ENCODE measurements around the gene FEM1C.

Gene FEM1C

GRCh38 chr5:115544436-115545350 lies at the start of gene FEM1C:
TSS of gene FEM1C (minus strand) at chr5:115544775. CDS start at chr5:115543493, 1,282 bp downstream.
- TF ChIP-seq, protein P1, sequence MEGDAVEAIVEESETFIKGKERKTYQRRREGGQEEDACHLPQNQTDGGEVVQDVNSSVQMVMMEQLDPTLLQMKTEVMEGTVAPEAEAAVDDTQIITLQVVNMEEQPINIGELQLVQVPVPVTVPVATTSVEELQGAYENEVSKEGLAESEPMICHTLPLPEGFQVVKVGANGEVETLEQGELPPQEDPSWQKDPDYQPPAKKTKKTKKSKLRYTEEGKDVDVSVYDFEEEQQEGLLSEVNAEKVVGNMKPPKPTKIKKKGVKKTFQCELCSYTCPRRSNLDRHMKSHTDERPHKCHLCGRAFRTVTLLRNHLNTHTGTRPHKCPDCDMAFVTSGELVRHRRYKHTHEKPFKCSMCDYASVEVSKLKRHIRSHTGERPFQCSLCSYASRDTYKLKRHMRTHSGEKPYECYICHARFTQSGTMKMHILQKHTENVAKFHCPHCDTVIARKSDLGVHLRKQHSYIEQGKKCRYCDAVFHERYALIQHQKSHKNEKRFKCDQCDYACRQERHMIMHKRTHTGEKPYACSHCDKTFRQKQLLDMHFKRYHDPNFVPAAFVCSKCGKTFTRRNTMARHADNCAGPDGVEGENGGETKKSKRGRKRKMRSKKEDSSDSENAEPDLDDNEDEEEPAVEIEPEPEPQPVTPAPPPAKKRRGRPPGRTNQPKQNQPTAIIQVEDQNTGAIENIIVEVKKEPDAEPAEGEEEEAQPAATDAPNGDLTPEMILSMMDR (IDR thresholded peaks at IDR 0.05; ENCODE audit: extremely low read depth, missing control alignments): no peak
- DNase-seq (ENCODE audit: low spot score): peak; percentile 97

DNA sequence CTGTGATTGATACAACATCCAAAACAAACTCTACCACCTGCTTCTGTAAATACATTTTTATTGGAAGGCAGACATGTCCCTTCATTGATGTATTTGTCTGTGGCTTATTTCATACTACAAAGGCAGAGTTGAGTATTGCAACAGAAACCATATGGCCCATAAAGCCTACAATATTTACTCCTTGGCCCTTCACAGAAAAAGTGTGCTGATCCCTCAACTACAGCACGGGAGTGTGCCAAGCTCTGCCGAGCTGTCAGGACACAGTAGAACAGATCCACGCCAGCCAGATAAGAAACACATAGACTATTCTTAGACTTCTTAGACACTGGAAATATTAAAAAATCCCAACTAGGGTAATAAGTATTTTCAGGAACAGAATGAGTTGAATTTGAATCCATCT lies 44.5 kb upstream of the FEM1C start:
- TF ChIP-seq, protein P1 (IDR thresholded peaks at IDR 0.05; ENCODE audit: extremely low read depth, missing control alignments): no peak
- no peak for DNase-seq (ENCODE audit: low spot score)

- no peak for DNase-seq (ENCODE audit: low spot score)
- TF ChIP-seq, protein P1 (IDR thresholded peaks at IDR 0.05; ENCODE audit: extremely low read depth, missing control alignments): no peak
Observed at GRCh38 chr5:115588640-115589039, 44.1 kb upstream of the FEM1C start.

GRCh38 chr5:115586525-115587146 lies 42.1 kb upstream of the FEM1C start:
- peak; percentile 18 for DNase-seq (ENCODE audit: low spot score)
- TF ChIP-seq, protein P1 (IDR thresholded peaks at IDR 0.05; ENCODE audit: extremely low read depth, missing control alignments): no peak

- no peak for DNase-seq (ENCODE audit: low spot score)
- TF ChIP-seq, protein P1 (IDR thresholded peaks at IDR 0.05; ENCODE audit: extremely low read depth, missing control alignments): no peak
Observed at GRCh38 chr5:115585265-115585664, 40.7 kb upstream of the FEM1C start.

DNA sequence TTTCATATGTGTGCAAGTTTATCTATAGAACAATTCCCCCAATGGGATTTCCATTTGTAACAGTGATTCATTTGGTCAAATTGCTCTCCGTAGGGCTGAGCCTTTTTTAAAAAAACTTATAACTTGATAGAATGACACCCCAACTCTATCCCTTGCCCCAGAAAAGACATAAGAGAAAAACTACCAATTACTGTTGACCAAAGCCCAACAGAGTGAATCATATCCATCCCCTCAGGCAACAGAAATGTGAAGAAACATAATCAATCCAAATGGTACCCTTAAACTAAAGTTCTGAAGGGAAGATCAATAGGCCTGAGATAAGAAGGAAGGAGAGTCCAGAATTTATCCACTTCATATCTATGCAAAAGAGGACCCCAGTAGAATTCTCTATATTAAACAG lies 39.9 kb upstream of the FEM1C start:
- TF ChIP-seq, protein P1 (IDR thresholded peaks at IDR 0.05; ENCODE audit: extremely low read depth, missing control alignments): no peak
- no peak for DNase-seq (ENCODE audit: low spot score)

DNA sequence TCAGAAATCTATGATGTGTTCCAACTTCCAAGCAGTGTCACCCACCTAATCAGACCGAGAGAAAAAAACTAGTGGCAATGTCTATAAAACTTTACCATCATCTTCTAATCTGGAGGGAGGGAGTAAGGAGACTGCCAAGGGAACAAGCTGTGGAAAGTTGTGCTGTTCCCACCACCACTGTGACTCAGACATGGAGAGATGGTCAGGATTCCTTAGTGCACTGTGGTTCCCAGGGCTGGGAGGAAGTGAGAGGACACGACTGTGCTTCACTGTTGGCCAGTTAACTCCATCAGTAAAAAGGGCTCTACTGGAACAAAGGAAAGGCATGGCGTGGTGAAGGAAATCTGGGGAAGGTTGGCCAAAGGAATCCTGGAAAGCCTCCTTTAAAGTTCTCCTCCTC lies 38.9 kb upstream of the FEM1C start:
- no peak for DNase-seq (ENCODE audit: low spot score)

More for the DNA sequence above, 38.9 kb upstream of the FEM1C start:
- TF ChIP-seq, protein P1 (IDR thresholded peaks at IDR 0.05; ENCODE audit: extremely low read depth, missing control alignments): no peak
